GM12878 (cell line): Measurements from ENCODE around the gene LCN9. TPM values are rescaled to one million over a fixed set of nuclear protein-coding genes. Genes with fewer than 3 reads are reported as not detected.

ENCODE experiments used
- ATAC-seq: fragments of 200-7000 bp; cut with Tn5 transposase; 3 replicates; pipeline ENCODE4 v1.9.1; 2020; ENCODE audit warnings: mild to moderate bottlenecking, moderate library complexity
- BruUV-seq: library from RNA; stranded (reverse); fragments of 400-500 nt; replicated peaks from 2 replicates; lab custom pipeline; 2021; lab: Mats Ljungman, UMichigan
- CTCF ChIA-PET: fragments of 300-600 bp; sonication (Branson Sonifier 250); formaldehyde crosslinking; extraction: SDS; loops from one replicate; lab custom pipeline; 2021; ENCODE audit warnings: inconsistent platforms; lab: Yijun Ruan, JAX
- POLR2A ChIA-PET: fragments of 350-600 bp; formaldehyde crosslinking; extraction: SDS; loops from one replicate; lab custom pipeline; 2021; ENCODE audit warnings: inconsistent platforms; lab: Charles Lee
- RAD21 ChIA-PET: fragments of 300-600 bp; sonication (Branson Sonifier 250); formaldehyde crosslinking; loops from one replicate; lab custom pipeline; 2023; ENCODE audit warnings: antibody characterized with exemption; ENCODE audit not compliant: unreplicated experiment; lab: Charles Lee
- SMC1A ChIA-PET: fragments of 300-600 bp; sonication (Branson Sonifier 250); formaldehyde crosslinking; loops from one replicate; lab custom pipeline; 2023; ENCODE audit not compliant: unreplicated experiment, uncharacterized antibody; lab: Charles Lee
- DNase-seq: peaks from one replicate; pipeline ENCODE4 v3.0.0-alpha.2; 2011; ENCODE audit warnings: low read depth, low spot score
- FAIRE-seq: peaks from 3 replicates; lab custom pipeline; 2011; peaks lifted over from hg19 to GRCh38; lab: Jason Lieb, UNC
- H2AFZ ChIP-seq: 2 replicates; pipeline ENCODE4 v1.6.0; 2011; ENCODE audit warnings: low read depth, low read length, control low read depth; ENCODE audit not compliant: control insufficient read depth
- H3K27ac ChIP-seq: 2 replicates; pipeline ENCODE4 v1.5.1; 2011; ENCODE audit warnings: control low read depth; ENCODE audit not compliant: control insufficient read depth, insufficient read depth
- H3K27me3 ChIP-seq, 2 experiments: replicated peaks in 1 of 2; 2 replicates each; pipeline versions ENCODE4 v1.6.0 to v1.6.1; 2011; ENCODE audit warnings: low read length in 1 of 2; ENCODE audit not compliant: control insufficient read depth in 2 of 2, insufficient read depth in 2 of 2
- H3K36me3 ChIP-seq, 2 experiments: 2 replicates each; pipeline ENCODE4 v1.5.1; 2011; ENCODE audit warnings: low read length in 1 of 2; ENCODE audit not compliant: control insufficient read depth in 2 of 2, insufficient read depth in 2 of 2
- H3K4me1 ChIP-seq: 2 replicates; pipeline ENCODE4 v1.6.1; 2011; ENCODE audit warnings: mild to moderate bottlenecking, low read length, moderate library complexity, mixed read lengths; ENCODE audit not compliant: control insufficient read depth, insufficient read depth
- H3K4me2 ChIP-seq: 2 replicates; pipeline ENCODE4 v1.6.0; 2011; ENCODE audit warnings: control low read depth; ENCODE audit not compliant: control insufficient read depth, insufficient read depth
- H3K4me3 ChIP-seq: fragments of 200-600 bp; sonication (generic); 2 replicates; pipeline ENCODE4 v1.5.1; 2016
- H3K79me2 ChIP-seq: 2 replicates; pipeline ENCODE4 v1.6.0; 2011; ENCODE audit warnings: low read length; ENCODE audit not compliant: control insufficient read depth, insufficient read depth
- H3K9ac ChIP-seq: 2 replicates; pipeline ENCODE4 v1.8.0; 2011; ENCODE audit warnings: low read length, control low read depth, mixed read lengths; ENCODE audit not compliant: control insufficient read depth, insufficient read depth
- H3K9me3 ChIP-seq: replicated peaks from 3 replicates; pipeline ENCODE4 v1.5.1; 2011; ENCODE audit warnings: mild to moderate bottlenecking, low read length; ENCODE audit not compliant: control insufficient read depth, insufficient read depth
- H4K20me1 ChIP-seq: 2 replicates; pipeline ENCODE4 v1.6.0; 2011; ENCODE audit not compliant: control insufficient read depth, insufficient read depth
- CBFB ChIP-seq: IDR thresholded peaks from 2 replicates; pipeline ENCODE4 v1.6.1; 2016; ENCODE audit warnings: antibody characterized with exemption, low read depth
- EGR1 ChIP-seq, 2 experiments: IDR thresholded peaks; 1 replicate in 1 of 2; 2 replicates in 1 of 2; pipeline ENCODE4 v1.6.1; 2011 to 2012; ENCODE audit warnings: low read depth in 2 of 2, low read length in 2 of 2, borderline replicate concordance in 1 of 2, mild to moderate bottlenecking in 1 of 2, moderate library complexity in 1 of 2
- GATAD2B ChIP-seq: fragments of 450-650 bp; conservative IDR thresholded peaks from 2 replicates; pipeline ENCODE4 v1.6.1; 2017; ENCODE audit warnings: low read depth, mild to moderate bottlenecking, moderate library complexity
- HCFC1 ChIP-seq: fragments of 150-350 bp; IDR thresholded peaks from 2 replicates; pipeline ENCODE4 v1.6.1; 2014; ENCODE audit warnings: low read length
- JUND ChIP-seq: IDR thresholded peaks from 2 replicates; pipeline ENCODE4 v1.6.1; 2012; ENCODE audit warnings: low read depth, mild to moderate bottlenecking, low read length, improper control_type of control experiment, moderate library complexity
- KAT2A ChIP-seq: conservative IDR thresholded peaks from 2 replicates; pipeline ENCODE4 v1.6.1; 2011; ENCODE audit warnings: low read depth, low read length; ENCODE audit not compliant: control insufficient read depth
- KLF5 ChIP-seq: fragments of 450-650 bp; IDR thresholded peaks from 2 replicates; pipeline ENCODE4 v1.6.1; 2014; ENCODE audit warnings: mild to moderate bottlenecking; ENCODE audit not compliant: partially characterized antibody
- NFYB ChIP-seq: IDR thresholded peaks from 2 replicates; pipeline ENCODE4 v1.6.1; 2011; ENCODE audit warnings: low read depth, mild to moderate bottlenecking, low read length, improper control_type of control experiment, moderate library complexity; ENCODE audit not compliant: insufficient read depth
- PAX5 ChIP-seq: IDR thresholded peaks from 2 replicates; pipeline ENCODE4 v1.6.1; 2011; ENCODE audit warnings: low read depth, low read length, borderline replicate concordance
- POLR2AphosphoS2 ChIP-seq: IDR thresholded peaks from 2 replicates; pipeline ENCODE4 v1.6.1; 2011; ENCODE audit warnings: low read depth, mild to moderate bottlenecking, low read length, improper control_type of control experiment, moderate library complexity
- RAD21 ChIP-seq: IDR thresholded peaks from 2 replicates; pipeline ENCODE4 v1.6.1; 2011; ENCODE audit warnings: mild to moderate bottlenecking, low read depth, low read length, moderate library complexity; ENCODE audit not compliant: insufficient read depth
- RCOR1 ChIP-seq: conservative IDR thresholded peaks from 2 replicates; pipeline ENCODE4 v1.6.1; 2012; ENCODE audit warnings: low read depth, low read length, improper control_type of control experiment
- SMC3 ChIP-seq: IDR thresholded peaks from 2 replicates; pipeline ENCODE4 v1.6.1; 2011; ENCODE audit warnings: low read length, improper control_type of control experiment, borderline replicate concordance
- STAT3 ChIP-seq: IDR thresholded peaks from 2 replicates; pipeline ENCODE4 v1.6.1; 2011; ENCODE audit warnings: low read depth, low read length, improper control_type of control experiment
- TCF12 ChIP-seq: IDR thresholded peaks from 2 replicates; pipeline ENCODE4 v1.6.1; 2011; ENCODE audit warnings: low read depth, mild to moderate bottlenecking, low read length
- ZZZ3 ChIP-seq: IDR thresholded peaks from 2 replicates; pipeline ENCODE4 v1.6.1; 2011; ENCODE audit warnings: low read depth; ENCODE audit not compliant: control insufficient read depth, insufficient read length
- WGBS: methylation state at CpG from one replicate; pipeline ENCODE4 v1.1.6; 2016; ENCODE audit warnings: low lambda C conversion rate; ENCODE audit not compliant: insufficient replicate concordance, insufficient coverage; ENCODE audit errors: missing lambda C conversion rate; 5-methylcytosine and 5-hydroxymethylcytosine counted together
- in situ Hi-C: fragments of 300-500 bp; cut with MboI; formaldehyde crosslinking; loops from 9 replicates; pipeline ENCODE4 v1.14.3; 2018; ENCODE audit warnings: mixed read lengths
- intact Hi-C: fragments of 100-400 bp; cut with micrococcal nuclease; formaldehyde crosslinking; loops from one replicate; pipeline ENCODE4 v1.14.2; 2022; ENCODE audit not compliant: unreplicated experiment
- polyA plus RNA-seq, 11 experiments: library from polyadenylated mRNA; depleted of rRNA in 4 of 11; unstranded in 6 of 11; stranded (reverse) in 5 of 11; fragments of >200 nt; fragmentation: Nextera tagmentation in 4 of 11; fragmentation: Illumina TruSeq in 1 of 11; extraction: Ambion mirVana in 4 of 11; extraction: Trizol in 1 of 11; gene quantifications; 1 replicate in 1 of 11; 2 replicates in 10 of 11; pipeline versions ENCODE4 v1.2.1 to v1.2.3, GENCODE V29; 2011 to 2016; ENCODE audit warnings: inconsistent platforms in 2 of 11, missing spikeins in 2 of 11, low read depth in 1 of 11
- total RNA-seq, 4 experiments: library from RNA; depleted of rRNA in 3 of 4; stranded (reverse); fragments of >200 nt in 3 of 4; fragmentation: Illumina TruSeq in 1 of 4; extraction: Trizol in 1 of 4; gene quantifications; 2 replicates each; pipeline versions ENCODE4 v1.2.1 to v1.2.3, GENCODE V29; 2013 to 2021
- TF ChIP-seq, protein P1 (sequence below): IDR thresholded peaks from 2 replicates; pipeline ENCODE4 v1.6.1; 2011; ENCODE audit warnings: low read depth, low read length, improper control_type of control experiment, borderline replicate concordance
- TF ChIP-seq, protein P2 (sequence below): IDR thresholded peaks from 2 replicates; pipeline ENCODE4 v1.6.1; 2011; ENCODE audit warnings: mild to moderate bottlenecking, low read depth, low read length, moderate library complexity; ENCODE audit not compliant: insufficient replicate concordance

The LCN9 gene
- total and polyA plus RNA-seq, 10 of the 15 experiments (the other 5 are each of a cell fraction or from before 2014, with no cell fraction given): not detected

DNA sequence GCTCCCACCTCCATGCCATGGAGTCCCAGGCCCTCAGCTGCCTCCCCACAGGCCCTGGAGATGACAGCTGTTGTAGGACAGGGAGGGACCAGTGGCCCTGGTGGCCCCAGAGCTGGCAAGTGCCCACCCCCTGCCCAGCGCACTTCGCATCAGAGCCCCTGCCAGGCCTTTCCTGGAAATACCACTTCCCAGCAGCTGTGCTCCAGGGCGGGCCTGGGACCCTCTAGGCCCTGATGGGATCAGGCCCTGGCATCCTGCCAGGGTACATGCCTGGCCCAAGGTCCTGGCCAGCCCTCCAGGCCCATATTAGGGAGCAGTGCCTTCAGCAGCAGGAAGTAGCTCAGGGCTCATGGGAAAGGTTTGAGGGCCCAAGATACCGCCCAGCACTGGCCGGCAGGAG lies 41.4 kb downstream of the LCN9 start:
- BruUV-seq: no TSS peak
- no peak for TF ChIP-seq JUND
- no peak for TF ChIP-seq RCOR1
- no peak for TF ChIP-seq KLF5
- no peak for TF ChIP-seq RAD21
- TF ChIP-seq PAX5: no peak
- TF ChIP-seq POLR2AphosphoS2: no peak
- no peak for TF ChIP-seq ZZZ3
- no peak for TF ChIP-seq STAT3
- no peak for TF ChIP-seq SMC3
- no peak for TF ChIP-seq HCFC1
- TF ChIP-seq, protein P1, sequence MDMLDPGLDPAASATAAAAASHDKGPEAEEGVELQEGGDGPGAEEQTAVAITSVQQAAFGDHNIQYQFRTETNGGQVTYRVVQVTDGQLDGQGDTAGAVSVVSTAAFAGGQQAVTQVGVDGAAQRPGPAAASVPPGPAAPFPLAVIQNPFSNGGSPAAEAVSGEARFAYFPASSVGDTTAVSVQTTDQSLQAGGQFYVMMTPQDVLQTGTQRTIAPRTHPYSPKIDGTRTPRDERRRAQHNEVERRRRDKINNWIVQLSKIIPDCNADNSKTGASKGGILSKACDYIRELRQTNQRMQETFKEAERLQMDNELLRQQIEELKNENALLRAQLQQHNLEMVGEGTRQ: no peak
- TF ChIP-seq, protein P2, sequence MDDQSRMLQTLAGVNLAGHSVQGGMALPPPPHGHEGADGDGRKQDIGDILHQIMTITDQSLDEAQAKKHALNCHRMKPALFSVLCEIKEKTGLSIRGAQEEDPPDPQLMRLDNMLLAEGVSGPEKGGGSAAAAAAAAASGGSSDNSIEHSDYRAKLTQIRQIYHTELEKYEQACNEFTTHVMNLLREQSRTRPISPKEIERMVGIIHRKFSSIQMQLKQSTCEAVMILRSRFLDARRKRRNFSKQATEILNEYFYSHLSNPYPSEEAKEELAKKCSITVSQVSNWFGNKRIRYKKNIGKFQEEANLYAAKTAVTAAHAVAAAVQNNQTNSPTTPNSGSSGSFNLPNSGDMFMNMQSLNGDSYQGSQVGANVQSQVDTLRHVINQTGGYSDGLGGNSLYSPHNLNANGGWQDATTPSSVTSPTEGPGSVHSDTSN: no peak
- TF ChIP-seq GATAD2B: no peak
- TF ChIP-seq CBFB: no peak
- no peak for TF ChIP-seq TCF12
- no peak for TF ChIP-seq NFYB
- TF ChIP-seq EGR1 (IDR thresholded peaks at IDR 0.05; ENCODE audit: borderline replicate concordance in 1 of 2, low read depth in 2 of 2, low read length in 2 of 2): no peak
- TF ChIP-seq KAT2A: no peak
- no peaks in the 10 kb centered on the region for H3K36me3 ChIP-seq
- CTCF ChIA-PET: interaction anchor here (0.6 to 1.0 kb wide), 2 partner anchors 10 to 471 kb away, joined by 3 to 4 read pairs; no protein-coding TSS in a partner anchor
- POLR2A ChIA-PET: no interaction called here
- no peaks in the 10 kb centered on the region for H3K9me3 ChIP-seq
- SMC1A ChIA-PET: interaction anchor here (0.6 kb wide), 1 partner anchor 263 kb away, joined by 3 read pairs; no protein-coding TSS in a partner anchor
- RAD21 ChIA-PET: no interaction called here
- DNase-seq (no peak), ATAC-seq (no peak), FAIRE-seq (no peak)
- no peaks in the 10 kb centered on the region for H3K4me1 ChIP-seq
- H3K9ac ChIP-seq: no peak overlapping the region
- H2AFZ ChIP-seq: no peak overlapping the region
- H3K27ac ChIP-seq: no peak overlapping the region
- H3K4me3 ChIP-seq: no peak overlapping the region
- H3K4me2 ChIP-seq: no peak overlapping the region
- intact Hi-C loops (no loop called here), in situ Hi-C loops (no loop called here)
- no peaks in the 10 kb centered on the region for H3K79me2 ChIP-seq
- H4K20me1 ChIP-seq: no peaks in the 10 kb centered on the region
- WGBS: 42% methylated on average over 5 of the region's 5 CpGs
- no peaks in the 10 kb centered on the region for H3K27me3 ChIP-seq
